HepG2 (cell line): ENCODE data around the gene TUBB4A. TPM values are rescaled to one million over a fixed set of nuclear protein-coding genes. Genes with fewer than 3 reads are reported as not detected.
A peak's percentile ranks its signal among the peaks of the same experiment; 100 is the strongest.

Source experiments
- ATAC-seq: fragments of 200-7000 bp; cut with Tn5 transposase; 3 replicates; pipeline ENCODE4 v1.9.1; 2020; ENCODE audit warnings: mild to moderate bottlenecking, moderate library complexity
- BruUV-seq: library from RNA; stranded (reverse); fragments of 400-500 nt; replicated peaks from 2 replicates; lab custom pipeline; 2021; lab: Mats Ljungman, UMichigan
- CTCF ChIA-PET: fragments of 300-600 bp; formaldehyde crosslinking; extraction: SDS; loops from one replicate; lab custom pipeline; 2021; ENCODE audit warnings: low total read pairs, inconsistent platforms, low intra/inter-chr PET ratio; lab: Yijun Ruan, JAX
- POLR2A ChIA-PET: fragments of 350-600 bp; sonication (Branson Sonifier 250); formaldehyde crosslinking; loops from one replicate; lab custom pipeline; 2020; ENCODE audit warnings: antibody characterized with exemption, inconsistent platforms; lab: Yijun Ruan, JAX
- DNase-seq: peaks from one replicate; pipeline ENCODE4 v3.0.0-alpha.2; 2015; ENCODE audit warnings: low spot score
- FAIRE-seq: peaks from 3 replicates; lab custom pipeline; 2011; peaks lifted over from hg19 to GRCh38; lab: Jason Lieb, UNC
- H2AFZ ChIP-seq: one replicate; pipeline ENCODE4 v1.6.1; 2011; ENCODE audit warnings: low read length, inconsistent platforms
- H3K27ac ChIP-seq: fragments of 300-600 bp; 3 replicates; pipeline ENCODE4 v1.8.0; 2011; ENCODE audit warnings: mixed run types, mild to moderate bottlenecking, mixed read lengths, low read length, inconsistent platforms; ENCODE audit not compliant: insufficient read depth; ENCODE audit errors: extremely low read length
- H3K27me3 ChIP-seq, 2 experiments: fragments of 200-600 bp in 1 of 2; 2 replicates in 1 of 2; 3 replicates in 1 of 2; pipeline versions ENCODE4 v1.6.0 to v1.8.0; 2011; ENCODE audit warnings: low read length in 2 of 2, mild to moderate bottlenecking in 2 of 2, moderate library complexity in 2 of 2, inconsistent platforms in 1 of 2; ENCODE audit not compliant: insufficient read depth in 2 of 2, control insufficient read depth in 1 of 2
- H3K36me3 ChIP-seq, 2 experiments: fragments of 200-600 bp in 1 of 2; replicated peaks in 1 of 2; 2 replicates in 1 of 2; 3 replicates in 1 of 2; pipeline versions ENCODE4 v1.5.1 to v1.8.0; 2011; ENCODE audit warnings: low read length in 2 of 2, inconsistent platforms in 1 of 2; ENCODE audit not compliant: insufficient read depth in 2 of 2, control insufficient read depth in 1 of 2
- H3K4me1 ChIP-seq: 2 replicates; pipeline ENCODE4 v1.5.1; 2012; ENCODE audit warnings: low read length, inconsistent platforms; ENCODE audit not compliant: insufficient read depth
- H3K4me2 ChIP-seq: 2 replicates; pipeline ENCODE4 v1.6.0; 2011; ENCODE audit warnings: low read depth, low read length, inconsistent platforms
- H3K4me3 ChIP-seq, 3 experiments: fragments of 200-600 bp in 1 of 3; sonication (generic), shearing (Covaris generic) in 1 of 3; replicated peaks in 1 of 3; 2 replicates each; pipeline ENCODE4 v1.5.1; 2011 to 2016; ENCODE audit warnings: low read length in 3 of 3, inconsistent platforms in 2 of 3, low read depth in 2 of 3, mild to moderate bottlenecking in 2 of 3, control low read depth in 1 of 3, mixed read lengths in 1 of 3; ENCODE audit not compliant: insufficient read depth in 1 of 3
- H3K79me2 ChIP-seq: one replicate; pipeline ENCODE4 v1.6.1; 2011; ENCODE audit warnings: low read length, inconsistent platforms; ENCODE audit not compliant: insufficient read depth
- H3K9ac ChIP-seq: 2 replicates; pipeline ENCODE4 v1.6.0; 2011; ENCODE audit warnings: mild to moderate bottlenecking, low read depth, low read length, inconsistent platforms; ENCODE audit not compliant: insufficient read depth
- H3K9me3 ChIP-seq: 2 replicates; pipeline ENCODE4 v1.5.1; 2012; ENCODE audit warnings: mild to moderate bottlenecking, low read length
- H4K20me1 ChIP-seq: 2 replicates; pipeline ENCODE4 v1.6.0; 2011; ENCODE audit warnings: inconsistent platforms, mild to moderate bottlenecking, low read length, moderate library complexity; ENCODE audit not compliant: insufficient read depth
- BRF2 ChIP-seq: sonication (generic); formaldehyde crosslinking; IDR thresholded peaks from 2 replicates; pipeline ENCODE4 v1.8.1; 2022; ENCODE audit warnings: mild to moderate bottlenecking, missing genetic modification reagents
- CEBPB ChIP-seq: IDR thresholded peaks from 2 replicates; pipeline ENCODE4 v1.6.1; 2011; ENCODE audit warnings: low read depth, low read length, improper control_type of control experiment, borderline replicate concordance
- FOXK1 ChIP-seq: sonication (generic); formaldehyde crosslinking; IDR thresholded peaks from 2 replicates; pipeline ENCODE4 v1.4.0; 2020; ENCODE audit warnings: low read depth, missing genetic modification reagents, borderline replicate concordance
- NCOA1 ChIP-seq: sonication (generic); formaldehyde crosslinking; IDR thresholded peaks from 2 replicates; pipeline ENCODE4 v1.9.0; 2021; ENCODE audit warnings: missing genetic modification reagents
- PTBP1 ChIP-seq: fragments of 200-400 bp; formaldehyde crosslinking; IDR thresholded peaks from 2 replicates; pipeline ENCODE4 v1.6.1; 2018; ENCODE audit warnings: low read length, low read depth; ENCODE audit not compliant: poor library complexity, severe bottlenecking
- RNF2 ChIP-seq: fragments of 450-650 bp; conservative IDR thresholded peaks from 2 replicates; pipeline ENCODE4 v1.6.1; 2016; ENCODE audit warnings: low read depth
- TEAD2 ChIP-seq: sonication (generic); formaldehyde crosslinking; IDR thresholded peaks from 2 replicates; pipeline ENCODE4 v1.9.0; 2021; ENCODE audit warnings: missing genetic modification reagents
- ZFP36L1 ChIP-seq: sonication (generic); formaldehyde crosslinking; IDR thresholded peaks from 2 replicates; pipeline ENCODE4 v1.8.0; 2022; ENCODE audit warnings: mild to moderate bottlenecking, missing genetic modification reagents, moderate library complexity
- ZNF709 ChIP-seq: sonication (generic); formaldehyde crosslinking; IDR thresholded peaks from 2 replicates; pipeline ENCODE4 v1.5.0; 2020; ENCODE audit warnings: mild to moderate bottlenecking, missing genetic modification reagents
- ZNF740 ChIP-seq: sonication (generic); formaldehyde crosslinking; IDR thresholded peaks from 2 replicates; pipeline ENCODE4 v1.4.0; 2020; ENCODE audit warnings: missing genetic modification reagents
- ZNF768 ChIP-seq: sonication (generic); formaldehyde crosslinking; IDR thresholded peaks from 2 replicates; pipeline ENCODE4 v1.4.0; 2020; ENCODE audit warnings: missing genetic modification reagents
- ZSCAN22 ChIP-seq: sonication (generic); formaldehyde crosslinking; IDR thresholded peaks from 2 replicates; pipeline ENCODE4 v1.4.0; 2020; ENCODE audit warnings: mild to moderate bottlenecking, missing genetic modification reagents
- WGBS: methylation state at CpG from one replicate; pipeline ENCODE4 v1.1.6; 2017; ENCODE audit warnings: low lambda C conversion rate; 5-methylcytosine and 5-hydroxymethylcytosine counted together
- in situ Hi-C: cut with HindIII; loops from 2 replicates; pipeline ENCODE4 v1.10.0; 2017; ENCODE audit warnings: low pct_unique_long_range_greater_than_20kb; ENCODE audit not compliant: extremely low pct_ligation_motif_present
- intact Hi-C: fragments of 100-400 bp; cut with micrococcal nuclease; formaldehyde crosslinking; loops from one replicate; pipeline ENCODE4 v1.10.0; 2022; ENCODE audit not compliant: unreplicated experiment
- polyA plus RNA-seq, 8 experiments: library from polyadenylated mRNA; depleted of rRNA in 3 of 8; stranded (reverse) in 7 of 8; unstranded in 1 of 8; fragments of >200 nt; fragmentation: Illumina TruSeq in 4 of 8; extraction: Trizol in 4 of 8; gene quantifications; 2 replicates each; pipeline versions ENCODE4 v1.2.1 to v1.2.3, GENCODE V29; 2011 to 2016; ENCODE audit warnings: low read depth in 4 of 8, missing spikeins in 1 of 8, mixed read lengths in 1 of 8; ENCODE audit not compliant: insufficient read depth in 1 of 8
- total RNA-seq, 5 experiments: library from RNA; depleted of rRNA; stranded (reverse); fragments of >200 nt; fragmentation: Illumina TruSeq; extraction: Trizol; gene quantifications; 2 replicates each; pipeline ENCODE4 v1.2.3, GENCODE V29; 2016; ENCODE audit warnings: low read depth in 1 of 5
- TF ChIP-seq, protein P1 (sequence below): IDR thresholded peaks from 2 replicates; pipeline ENCODE4 v1.6.1; 2016; ENCODE audit warnings: control low read depth

The TUBB4A gene
- total and polyA plus RNA-seq, 2 of the 13 experiments (the other 11 are each of a cell fraction or from before 2014, with no cell fraction given), result not detected

GRCh38 chr19:6499052-6499790 is 2.9 kb downstream of the TUBB4A start:
- intact Hi-C loops, result no loop called here
- Histone ChIP-seq H3K27ac (no peak overlapping the region), H3K79me2 (no peaks in the 10 kb centered on the region), H3K4me1 (no peaks in the 10 kb centered on the region), H3K27me3 (peaks cover 3 to 34% of the 10 kb centered on the region in 2 experiments), H2AFZ (no peak overlapping the region), H3K9ac (no peak overlapping the region), H3K4me3 (no peak overlapping the region), H3K9me3 (no peaks in the 10 kb centered on the region), H3K36me3 (no peaks in the 10 kb centered on the region), H4K20me1 (no peaks in the 10 kb centered on the region), H3K4me2 (no peak overlapping the region)
- DNase-seq, result no peak
- TF ChIP-seq ZNF740 (CRISPR knock-in tag) (no peak), ZSCAN22 (CRISPR knock-in tag) (no peak), CEBPB (peak; percentile 8; the same call in 1 of the 2 replicates), BRF2 (CRISPR knock-in tag) (no peak), RNF2 (no peak), PTBP1 (no peak), FOXK1 (no peak), TEAD2 (no peak), ZFP36L1 (CRISPR knock-in tag) (no peak), NCOA1 (CRISPR knock-in tag) (no peak), ZNF768 (CRISPR knock-in tag) (peak; percentile 58), ZNF709 (CRISPR knock-in tag) (no peak)
- TF ChIP-seq, protein P1, sequence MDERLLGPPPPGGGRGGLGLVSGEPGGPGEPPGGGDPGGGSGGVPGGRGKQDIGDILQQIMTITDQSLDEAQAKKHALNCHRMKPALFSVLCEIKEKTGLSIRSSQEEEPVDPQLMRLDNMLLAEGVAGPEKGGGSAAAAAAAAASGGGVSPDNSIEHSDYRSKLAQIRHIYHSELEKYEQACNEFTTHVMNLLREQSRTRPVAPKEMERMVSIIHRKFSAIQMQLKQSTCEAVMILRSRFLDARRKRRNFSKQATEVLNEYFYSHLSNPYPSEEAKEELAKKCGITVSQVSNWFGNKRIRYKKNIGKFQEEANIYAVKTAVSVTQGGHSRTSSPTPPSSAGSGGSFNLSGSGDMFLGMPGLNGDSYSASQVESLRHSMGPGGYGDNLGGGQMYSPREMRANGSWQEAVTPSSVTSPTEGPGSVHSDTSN (CRISPR knock-in tag), result no peak
- no peak for FAIRE-seq
- ChIA-PET POLR2A (no interaction called here), CTCF (no interaction called here)
- BruUV-seq, result no TSS peak
- no peak for ATAC-seq
- in situ Hi-C loops, result no loop called here
- WGBS, result 45% methylated on average over 17 of the region's 17 CpGs
